Heart left ventricle (tissue), 16 donors: ENCODE data around the gene NPHS1. TPM values are rescaled to one million over a fixed set of nuclear protein-coding genes. Genes with fewer than 3 reads are reported as not detected.
A peak's percentile ranks its signal among the peaks of the same experiment; 100 is the strongest.
"Not testable (repeated sequence)": the region's sequence is repeated elsewhere in the genome, so short reads cannot be mapped to it uniquely, and the experiment has no call there.

ENCODE experiments used
- ATAC-seq, 4 donors: fragments of 200-7000 bp; cut with Tn5 transposase; one replicate each; pipeline ENCODE4 v1.9.1; 2020 to 2022; ENCODE audit warnings: moderate library complexity in 4 of 4, mild to moderate bottlenecking in 3 of 4, moderate number of reproducible peaks in 1 of 4
- DNase-seq, 5 donors: peaks; one replicate each; pipeline ENCODE4 v3.0.0-alpha.2; 2020
- H3K27ac ChIP-seq, 12 donors: fragments of 200-600 bp; sonication (generic) in 4 of 12; one replicate each; pipeline versions ENCODE4 v1.5.0 to v1.8.0; 2016 to 2022; ENCODE audit warnings: mild to moderate bottlenecking in 2 of 12
- H3K27me3 ChIP-seq, 9 donors: fragments of 200-600 bp; sonication (generic) in 2 of 9; one replicate each; pipeline versions ENCODE4 v1.5.1 to v1.8.0; 2016 to 2022; ENCODE audit warnings: mild to moderate bottlenecking in 3 of 9
- H3K36me3 ChIP-seq, 9 donors: fragments of 200-600 bp; sonication (generic) in 2 of 9; one replicate each; pipeline versions ENCODE4 v1.5.0 to v1.8.0; 2018 to 2022; ENCODE audit warnings: mild to moderate bottlenecking in 2 of 9
- H3K4me1 ChIP-seq, 12 donors: fragments of 200-600 bp; sonication (generic) in 4 of 12; one replicate each; pipeline versions ENCODE4 v1.5.0 to v1.8.0; 2016 to 2022; ENCODE audit warnings: mild to moderate bottlenecking in 3 of 12
- H3K4me3 ChIP-seq, 12 donors: fragments of 200-600 bp; sonication (generic) in 4 of 12; one replicate each; pipeline versions ENCODE4 v1.5.0 to v1.8.0; 2017 to 2022; ENCODE audit warnings: mild to moderate bottlenecking in 9 of 12, moderate library complexity in 4 of 12
- H3K9me3 ChIP-seq, 12 donors: fragments of 200-600 bp; sonication (generic) in 4 of 12; one replicate each; pipeline versions ENCODE4 v1.5.0 to v1.8.0; 2016 to 2022; ENCODE audit warnings: mild to moderate bottlenecking in 1 of 12
- POLR2A ChIP-seq, 2 donors: fragments of 450-650 bp; IDR thresholded peaks; one replicate each; pipeline ENCODE4 v1.6.1; 2017; ENCODE audit warnings: antibody characterized with exemption in 2 of 2, mild to moderate bottlenecking in 2 of 2, moderate library complexity in 2 of 2
- WGBS, 4 donors: extraction: QIAGEN DNeasy Blood & Tissue Kit in 2 of 4; methylation state at CpG; one replicate each; pipeline versions ENCODE4 v1.1.5 to v1.1.7; 2013 to 2018; 5-methylcytosine and 5-hydroxymethylcytosine counted together
- intact Hi-C, 10 donors: fragments of 100-400 bp; cut with DNase I; formaldehyde crosslinking; loops; one replicate each; pipeline versions ENCODE4 v1.11.1 to v1.14.2; 2022
- polyA plus RNA-seq, 2 donors: library from polyadenylated mRNA; stranded (reverse); fragments of 200-250 nt; gene quantifications; one replicate each; pipeline ENCODE4 v1.2.3, GENCODE V29; 2013
- total RNA-seq, 9 donors: library from RNA; depleted of rRNA in 2 of 9; stranded (reverse); fragments of >200 nt in 2 of 9; fragmentation: NEBNext Ultra II Directional in 3 of 9; extraction: Animal tissue kit (Norgen Biotek cat#: 25700) in 3 of 9; gene quantifications; one replicate each; pipeline versions ENCODE4 v1.1.0 to v1.2.4, GENCODE V29; 2016 to 2023
- TF ChIP-seq, protein P1 (sequence below), 12 donors: fragments of 200-600 bp; sonication (generic) in 4 of 12; IDR thresholded peaks; one replicate each; pipeline versions ENCODE4 v1.5.0 to v1.8.0; 2018 to 2022; ENCODE audit warnings: antibody characterized with exemption in 12 of 12, mild to moderate bottlenecking in 5 of 12
- donor health status: ischemic (EF 13 %, LVEDD 7.1; RV severe dilation, severe dysfunction).
- donor health status: healthy with polysubstance abuse.
- donor health status: DM: no; HTN: yes; CAD: no.
- donor health status: DM: no; HTN: no; CAD: no.
- donor health status: ischemic (EF 25% LVEDD 6.9; RV normal size, moderate dysfunction).
- donor health status: ischemic (EF 25% LVEDD 5.7; RV mildly dilated, moderate dysfunction).
- donor health status: healthy.
- donor health status: DM: yes; HTN: yes; CAD: no.
- donor health status: ischemic (EF 35%, LVEDD 5.7; RV mildly dilated, moderate dysfunction).
- donor health status: nonischemic (EF 11% LVEDD 7.7; RV severe dilation, severe dysfunction).
- donor health status: DM: yes; HTN: yes; CAD: no.
- donor health status: PGD.
- donor health status: ischemic (EF 29% LVEDD 5.4; RV normal size, mild dysfunction).
- donor health status: nonischemic (EF 23%, LVEDD 6.1; RV moderate dilation, normal function).

Gene NPHS1
- total and polyA plus RNA-seq, 11 donors: 1.0 TPM; not detected in 10

DNA sequence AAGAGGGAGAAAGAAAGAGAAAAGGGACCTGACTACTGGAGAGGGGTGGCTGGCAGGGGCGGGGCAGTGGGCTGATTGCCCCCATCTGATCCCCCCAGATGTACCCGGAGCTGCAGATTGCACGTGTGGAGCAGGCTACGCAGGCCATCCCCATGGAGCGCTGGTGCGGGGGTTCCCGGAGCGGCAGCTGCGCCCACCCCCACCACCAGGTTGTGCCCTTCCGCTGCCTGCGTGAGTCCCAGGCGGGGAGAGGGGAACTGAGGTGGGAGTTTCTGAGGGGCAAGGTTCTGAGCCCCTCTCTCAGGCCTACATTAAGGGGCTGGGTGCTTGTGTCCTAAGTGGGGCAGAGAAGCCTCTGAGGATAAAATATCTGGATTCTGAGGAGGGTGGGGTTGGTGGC lies 18.5 kb upstream of the NPHS1 start:
- ATAC-seq: no peak
- Histone ChIP-seq H3K27me3 (peaks cover 0 to 22% (median 0%) of the 10 kb centered on the region in 9 donors), H3K36me3 (no peaks in the 10 kb centered on the region), H3K4me3 (no peak overlapping the region), H3K4me1 (peaks cover 0 to 26% (median 18%) of the 10 kb centered on the region in 12 donors), H3K27ac (no peak overlapping the region), H3K9me3 (no peaks in the 10 kb centered on the region)
- 68 to 77% (median 72%) methylated on average over 12 of the region's 12 CpGs for WGBS, 4 donors
- TF ChIP-seq, protein P1, sequence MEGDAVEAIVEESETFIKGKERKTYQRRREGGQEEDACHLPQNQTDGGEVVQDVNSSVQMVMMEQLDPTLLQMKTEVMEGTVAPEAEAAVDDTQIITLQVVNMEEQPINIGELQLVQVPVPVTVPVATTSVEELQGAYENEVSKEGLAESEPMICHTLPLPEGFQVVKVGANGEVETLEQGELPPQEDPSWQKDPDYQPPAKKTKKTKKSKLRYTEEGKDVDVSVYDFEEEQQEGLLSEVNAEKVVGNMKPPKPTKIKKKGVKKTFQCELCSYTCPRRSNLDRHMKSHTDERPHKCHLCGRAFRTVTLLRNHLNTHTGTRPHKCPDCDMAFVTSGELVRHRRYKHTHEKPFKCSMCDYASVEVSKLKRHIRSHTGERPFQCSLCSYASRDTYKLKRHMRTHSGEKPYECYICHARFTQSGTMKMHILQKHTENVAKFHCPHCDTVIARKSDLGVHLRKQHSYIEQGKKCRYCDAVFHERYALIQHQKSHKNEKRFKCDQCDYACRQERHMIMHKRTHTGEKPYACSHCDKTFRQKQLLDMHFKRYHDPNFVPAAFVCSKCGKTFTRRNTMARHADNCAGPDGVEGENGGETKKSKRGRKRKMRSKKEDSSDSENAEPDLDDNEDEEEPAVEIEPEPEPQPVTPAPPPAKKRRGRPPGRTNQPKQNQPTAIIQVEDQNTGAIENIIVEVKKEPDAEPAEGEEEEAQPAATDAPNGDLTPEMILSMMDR (IDR thresholded peaks at IDR 0.05): no peak
- no peak for TF ChIP-seq POLR2A (IDR thresholded peaks at IDR 0.05)
- intact Hi-C loops: loop anchor here in 1 of 10 donors (10.0 kb wide), 1 partner anchor 86 kb away; no protein-coding TSS in a partner anchor
- no peak for DNase-seq

DNA sequence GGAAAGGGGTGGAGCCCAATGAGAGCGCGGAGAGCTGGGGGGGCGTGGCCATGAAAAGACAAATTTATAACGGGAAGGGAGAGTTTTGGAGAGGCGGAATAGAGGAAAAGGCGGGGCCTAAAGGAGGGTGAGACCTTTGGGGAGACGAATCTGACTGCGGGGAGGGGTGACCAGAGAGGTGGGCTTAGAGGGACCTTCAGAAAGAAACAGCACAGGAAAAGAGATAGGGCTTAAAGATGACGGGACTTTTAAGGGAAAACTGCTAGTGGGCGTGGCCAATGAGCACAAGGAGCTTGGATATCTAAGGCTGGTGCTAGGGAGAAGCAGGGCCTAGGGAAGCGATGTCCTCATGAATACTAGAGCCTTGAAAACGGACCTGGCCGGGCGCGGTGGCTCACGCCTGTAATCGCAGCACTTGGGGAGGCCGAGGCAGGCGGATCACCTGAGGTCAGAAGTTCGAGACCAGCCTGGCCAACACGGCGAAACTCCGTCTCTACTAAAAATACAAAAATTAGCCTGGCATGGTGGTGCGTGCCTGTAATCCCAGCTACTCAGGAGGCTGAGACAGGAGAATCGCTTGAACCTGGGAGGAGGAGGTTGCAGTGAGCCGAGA lies 17.9 kb upstream of the NPHS1 start:
- not testable (repeated sequence) for H3K27ac ChIP-seq, H3K36me3 ChIP-seq, ATAC-seq, DNase-seq, H3K9me3 ChIP-seq
- WGBS, 4 donors: 32 to 45% (median 39%) methylated on average over 26 of the region's 26 CpGs
- Histone ChIP-seq H3K27me3 (peaks cover 0 to 22% (median 4%) of the 10 kb centered on the region in 9 donors), H3K4me1 (peaks cover 0 to 26% (median 18%) of the 10 kb centered on the region in 12 donors), H3K4me3 (peak overlapping the region in 4 of 12 donors; percentile 48 to 60 (median 56))
- intact Hi-C loops: loop anchor here in 1 of 10 donors (10.0 kb wide), 1 partner anchor 85 kb away; no protein-coding TSS in a partner anchor

DNA sequence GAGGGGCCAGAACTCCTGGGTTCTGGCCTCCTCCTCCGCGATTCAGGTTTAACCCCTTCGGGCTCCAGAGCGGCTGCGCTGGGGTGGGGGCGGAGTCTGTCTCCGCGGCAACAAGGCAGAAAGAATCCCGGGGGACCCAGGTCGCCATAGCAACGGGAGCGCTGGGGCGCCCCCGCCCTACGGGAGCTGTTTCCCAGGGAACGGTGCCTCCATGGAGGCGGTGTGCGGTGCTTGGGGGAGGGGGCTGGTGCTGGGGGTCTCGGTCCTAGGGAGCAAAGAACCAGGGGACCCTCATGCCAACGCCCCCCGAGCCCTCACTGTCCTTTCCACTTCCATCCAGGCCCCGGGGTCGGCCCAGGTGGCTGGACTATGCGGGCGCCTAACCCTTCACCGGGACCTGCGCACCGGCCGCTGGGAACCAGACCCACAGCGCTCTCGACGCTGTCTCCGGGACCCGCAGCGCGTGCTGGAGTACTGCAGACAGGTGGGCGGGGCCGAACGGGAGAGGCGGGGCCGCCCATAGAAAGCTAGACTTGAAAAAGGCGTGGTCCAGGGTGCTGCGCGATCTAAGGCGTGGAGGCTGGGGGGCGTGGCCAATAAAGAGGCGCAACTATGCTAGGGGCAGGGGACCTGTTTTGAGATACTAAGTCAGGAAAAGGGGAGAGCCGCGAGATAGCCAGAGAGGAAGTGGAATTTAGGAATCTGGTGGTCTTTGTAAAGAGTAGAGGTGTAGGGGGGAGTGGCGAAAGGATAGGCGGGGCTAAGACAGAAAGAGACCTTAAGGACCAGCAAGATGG lies 17.2 kb upstream of the NPHS1 start:
- no peak for TF ChIP-seq POLR2A (IDR thresholded peaks at IDR 0.05)
- TF ChIP-seq, protein P1 (IDR thresholded peaks at IDR 0.05): no peak
- Histone ChIP-seq H3K27ac (no peak overlapping the region), H3K9me3 (no peaks in the 10 kb centered on the region), H3K27me3 (peaks cover 0 to 22% (median 8%) of the 10 kb centered on the region in 9 donors), H3K4me3 (peak overlapping the region in 11 of 12 donors; percentile 13 to 67 (median 55)), H3K36me3 (no peaks in the 10 kb centered on the region), H3K4me1 (peaks cover 0 to 26% (median 18%) of the 10 kb centered on the region in 12 donors)
- intact Hi-C loops: loop anchor here in 1 of 10 donors (10.0 kb wide), 1 partner anchor 85 kb away; no protein-coding TSS in a partner anchor
- WGBS, 4 donors: 0 to 2% (median 2%) methylated on average over 37 to 51 of the region's 51 CpGs
- peak in 3 of 4 donors; percentile 57 to 78 (median 70) for ATAC-seq
- peak; percentile 52 to 78 (median 66) for DNase-seq

DNA sequence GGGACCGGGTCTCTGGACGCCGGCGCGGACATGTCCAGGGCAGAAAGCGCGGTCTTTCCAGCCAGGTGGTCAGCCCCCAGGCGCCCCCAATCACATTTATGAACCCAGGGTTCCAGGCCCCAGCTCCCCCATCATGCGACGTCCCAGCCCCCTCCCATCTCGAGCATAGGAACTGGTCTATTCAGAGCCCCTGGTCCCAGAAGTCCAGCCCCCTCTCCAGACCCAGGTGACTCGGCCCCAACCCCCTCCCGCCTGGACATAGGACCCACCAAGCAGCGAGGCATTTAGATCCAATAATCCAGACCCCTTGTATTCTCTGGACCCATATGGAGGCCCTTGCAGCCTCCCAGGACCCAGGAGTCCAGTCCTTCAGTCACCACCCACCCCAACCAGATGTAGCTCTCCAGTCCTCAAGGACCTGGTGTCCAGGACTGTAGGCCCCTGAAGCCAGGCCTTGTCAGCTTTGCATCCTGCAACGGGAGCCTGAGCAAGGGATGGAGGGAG lies 16.6 kb upstream of the NPHS1 start:
- H3K36me3 ChIP-seq: no peaks in the 10 kb centered on the region
- ATAC-seq (no peak), DNase-seq (no peak)
- TF ChIP-seq POLR2A (IDR thresholded peaks at IDR 0.05): no peak
- TF ChIP-seq, protein P1 (IDR thresholded peaks at IDR 0.05): no peak
- H3K27me3 ChIP-seq: peaks cover 0 to 25% (median 8%) of the 10 kb centered on the region in 9 donors
- peak overlapping the region; percentile 34 to 67 (median 56) for H3K4me3 ChIP-seq
- WGBS, 4 donors: 2% methylated on average over 11 to 15 of the region's 15 CpGs; no CpG with 5 or more reads in 1 of the 4 donors
- peaks cover 0 to 26% (median 18%) of the 10 kb centered on the region in 12 donors for H3K4me1 ChIP-seq
- H3K27ac ChIP-seq: peak overlapping the region in 1 of 12 donors; percentile 34
- intact Hi-C loops: no loop called here
- no peaks in the 10 kb centered on the region for H3K9me3 ChIP-seq
